PC-9 (cell line): ENCODE data around the gene MANF. TPM values are rescaled to one million over a fixed set of nuclear protein-coding genes. Genes with fewer than 3 reads are reported as not detected.

Experiments
- BruUV-seq: library from RNA; stranded (reverse); fragments of 400-500 nt; replicated peaks from 2 replicates; lab custom pipeline; 2021; lab: Mats Ljungman, UMichigan
- CTCF ChIA-PET: fragments of 300-600 bp; sonication (Branson Sonifier 250); formaldehyde crosslinking; loops from one replicate; lab custom pipeline; 2022; ENCODE audit warnings: antibody characterized with exemption; lab: Charles Lee
- POLR2A ChIA-PET: fragments of 300-600 bp; sonication (Branson Sonifier 250); formaldehyde crosslinking; loops from one replicate; lab custom pipeline; 2022; ENCODE audit warnings: antibody characterized with exemption; ENCODE audit not compliant: unreplicated experiment; lab: Charles Lee
- DNase-seq, 2 experiments: peaks; one replicate each; pipeline versions ENCODE4 v3.0.0 to v3.0.0-alpha.2; 2015 to 2022; ENCODE audit warnings: mixed read lengths in 1 of 2
- H2AFZ ChIP-seq: fragments of 200-600 bp; sonication (generic); 2 replicates; pipeline ENCODE4 v1.8.1; 2017; ENCODE audit warnings: antibody characterized with exemption
- H3F3A ChIP-seq: fragments of 200-600 bp; sonication (generic); 2 replicates; pipeline ENCODE4 v1.8.1; 2017; ENCODE audit warnings: antibody characterized with exemption, mild to moderate bottlenecking, low read depth; ENCODE audit not compliant: insufficient read depth
- H3K27ac ChIP-seq: fragments of 200-600 bp; sonication (generic); 2 replicates; pipeline ENCODE4 v1.6.1; 2016; ENCODE audit warnings: mixed run types
- H3K27me3 ChIP-seq: fragments of 200-600 bp; sonication (generic); 2 replicates; pipeline ENCODE4 v1.6.1; 2016; ENCODE audit warnings: low read depth, mixed run types; ENCODE audit not compliant: insufficient read depth
- H3K36me3 ChIP-seq: fragments of 200-600 bp; sonication (generic); 2 replicates; pipeline ENCODE4 v1.6.1; 2016; ENCODE audit warnings: low read depth, mixed run types
- H3K4me1 ChIP-seq: fragments of 200-600 bp; sonication (generic); replicated peaks from 2 replicates; pipeline ENCODE4 v1.6.1; 2016; ENCODE audit warnings: mixed run types; ENCODE audit not compliant: insufficient read depth
- H3K4me2 ChIP-seq: fragments of 200-600 bp; sonication (generic); 2 replicates; pipeline ENCODE4 v1.6.1; 2017; ENCODE audit warnings: mixed run types
- H3K4me3 ChIP-seq: fragments of 200-600 bp; sonication (generic); 2 replicates; pipeline ENCODE4 v1.6.1; 2016; ENCODE audit warnings: mixed run types
- H3K79me2 ChIP-seq: fragments of 200-600 bp; sonication (generic); 2 replicates; pipeline ENCODE4 v1.6.1; 2017; ENCODE audit warnings: low read depth, mixed run types
- H3K9me2 ChIP-seq: fragments of 200-600 bp; sonication (generic); 2 replicates; pipeline ENCODE4 v1.8.1; 2017; ENCODE audit warnings: mild to moderate bottlenecking; ENCODE audit not compliant: insufficient read depth
- H3K9me3 ChIP-seq: fragments of 200-600 bp; sonication (generic); 2 replicates; pipeline ENCODE4 v1.8.1; 2016; ENCODE audit warnings: low read depth; ENCODE audit not compliant: insufficient read depth
- H4K20me1 ChIP-seq: fragments of 200-600 bp; sonication (generic); 2 replicates; pipeline ENCODE4 v1.8.1; 2017; ENCODE audit not compliant: insufficient read depth
- EZH2 ChIP-seq: fragments of 200-600 bp; sonication (generic); IDR thresholded peaks from 2 replicates; pipeline ENCODE4 v1.8.0; 2017; ENCODE audit warnings: antibody characterized with exemption, low read depth
- intact Hi-C: fragments of 100-400 bp; cut with micrococcal nuclease; formaldehyde crosslinking; loops from one replicate; pipeline ENCODE4 v1.10.0; 2022; ENCODE audit not compliant: unreplicated experiment
- total RNA-seq: library from RNA; stranded (reverse); gene quantifications from 2 replicates; pipeline ENCODE4 v1.2.3, GENCODE V29; 2021
- TF ChIP-seq, protein P1 (sequence below): fragments of 200-600 bp; sonication (generic); conservative IDR thresholded peaks from 2 replicates; pipeline ENCODE4 v1.6.1; 2017; ENCODE audit warnings: mixed run types, antibody characterized with exemption, mild to moderate bottlenecking, moderate library complexity

The MANF gene
- total RNA-seq, 1 experiment from 2014 or later, result 79.1 TPM

DNA sequence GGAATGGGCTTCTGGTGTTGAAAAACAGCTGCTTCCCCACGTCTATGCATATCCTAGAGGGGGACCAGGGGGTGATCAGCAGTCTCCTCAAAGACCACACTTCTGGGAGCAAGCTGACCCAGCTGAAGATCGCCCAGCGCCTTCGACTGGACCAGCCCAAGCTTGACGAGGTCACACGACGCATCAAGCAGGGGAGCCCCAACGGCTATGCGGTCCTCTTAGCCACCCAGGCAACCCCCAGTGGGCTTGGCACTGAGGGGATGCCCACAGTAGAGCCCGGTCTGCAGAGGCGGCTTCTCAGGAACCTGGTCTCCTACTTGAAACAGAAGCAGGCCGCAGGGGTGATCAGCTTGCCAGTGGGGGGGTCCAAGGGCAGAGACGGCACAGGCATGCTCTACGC is 8.5 kb downstream of the MANF start:
- ChIA-PET POLR2A (no interaction called here), CTCF (no interaction called here)
- Histone ChIP-seq H3F3A (peaks cover 57% of the 10 kb centered on the region), H3K4me3 (no peak overlapping the region), H4K20me1 (peaks cover 23% of the 10 kb centered on the region), H2AFZ (no peak overlapping the region), H3K27me3 (no peaks in the 10 kb centered on the region), H3K9me2 (no peaks in the 10 kb centered on the region), H3K9me3 (no peaks in the 10 kb centered on the region), H3K4me1 (peaks cover 26% of the 10 kb centered on the region), H3K36me3 (peaks cover 33% of the 10 kb centered on the region), H3K4me2 (no peak overlapping the region), H3K27ac (no peak overlapping the region), H3K79me2 (peaks cover 41% of the 10 kb centered on the region)
- intact Hi-C loops, result no loop called here
- no peak for TF ChIP-seq EZH2
- TF ChIP-seq, protein P1, sequence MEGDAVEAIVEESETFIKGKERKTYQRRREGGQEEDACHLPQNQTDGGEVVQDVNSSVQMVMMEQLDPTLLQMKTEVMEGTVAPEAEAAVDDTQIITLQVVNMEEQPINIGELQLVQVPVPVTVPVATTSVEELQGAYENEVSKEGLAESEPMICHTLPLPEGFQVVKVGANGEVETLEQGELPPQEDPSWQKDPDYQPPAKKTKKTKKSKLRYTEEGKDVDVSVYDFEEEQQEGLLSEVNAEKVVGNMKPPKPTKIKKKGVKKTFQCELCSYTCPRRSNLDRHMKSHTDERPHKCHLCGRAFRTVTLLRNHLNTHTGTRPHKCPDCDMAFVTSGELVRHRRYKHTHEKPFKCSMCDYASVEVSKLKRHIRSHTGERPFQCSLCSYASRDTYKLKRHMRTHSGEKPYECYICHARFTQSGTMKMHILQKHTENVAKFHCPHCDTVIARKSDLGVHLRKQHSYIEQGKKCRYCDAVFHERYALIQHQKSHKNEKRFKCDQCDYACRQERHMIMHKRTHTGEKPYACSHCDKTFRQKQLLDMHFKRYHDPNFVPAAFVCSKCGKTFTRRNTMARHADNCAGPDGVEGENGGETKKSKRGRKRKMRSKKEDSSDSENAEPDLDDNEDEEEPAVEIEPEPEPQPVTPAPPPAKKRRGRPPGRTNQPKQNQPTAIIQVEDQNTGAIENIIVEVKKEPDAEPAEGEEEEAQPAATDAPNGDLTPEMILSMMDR, result no peak
- BruUV-seq, result TSS peak; percentile 12
- DNase-seq, result no peak

DNA sequence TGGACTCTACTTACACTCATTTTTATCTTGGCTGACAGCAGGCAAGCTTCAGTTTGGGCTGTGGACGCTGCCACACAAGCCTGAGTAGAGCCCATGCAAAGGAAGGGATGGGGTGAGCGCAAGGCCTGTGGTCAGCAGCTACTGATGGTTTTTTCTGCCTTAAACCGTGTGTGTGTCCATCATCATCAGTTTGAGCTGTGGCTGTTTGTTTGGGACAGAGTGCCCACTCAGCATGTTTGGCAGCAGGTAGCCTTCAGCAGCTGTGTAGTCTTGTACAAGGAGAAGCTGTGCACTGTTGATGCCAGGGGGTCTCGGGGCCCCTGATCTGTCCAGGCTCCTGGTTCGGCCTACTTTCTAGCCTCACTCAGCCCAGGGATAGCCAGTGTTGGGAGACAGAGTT is 9.4 kb downstream of the MANF start:
- peaks cover 40% of the 10 kb centered on the region for H3K79me2 ChIP-seq
- H3K4me2 ChIP-seq, result no peak overlapping the region
- ChIA-PET CTCF (no interaction called here), POLR2A (no interaction called here)
- H3K36me3 ChIP-seq, result peaks cover 26% of the 10 kb centered on the region
- H3K27ac ChIP-seq, result no peak overlapping the region
- TF ChIP-seq EZH2, result no peak
- TF ChIP-seq, protein P1, result no peak
- no peaks in the 10 kb centered on the region for H3K27me3 ChIP-seq
- H2AFZ ChIP-seq, result no peak overlapping the region
- H3K4me3 ChIP-seq, result no peak overlapping the region
- peaks cover 23% of the 10 kb centered on the region for H4K20me1 ChIP-seq
- peaks cover 17% of the 10 kb centered on the region for H3K4me1 ChIP-seq
- no peak for DNase-seq
- no peaks in the 10 kb centered on the region for H3K9me2 ChIP-seq
- H3K9me3 ChIP-seq, result no peaks in the 10 kb centered on the region
- intact Hi-C loops, result no loop called here
- BruUV-seq, result no TSS peak
- peaks cover 47% of the 10 kb centered on the region for H3F3A ChIP-seq

DNA sequence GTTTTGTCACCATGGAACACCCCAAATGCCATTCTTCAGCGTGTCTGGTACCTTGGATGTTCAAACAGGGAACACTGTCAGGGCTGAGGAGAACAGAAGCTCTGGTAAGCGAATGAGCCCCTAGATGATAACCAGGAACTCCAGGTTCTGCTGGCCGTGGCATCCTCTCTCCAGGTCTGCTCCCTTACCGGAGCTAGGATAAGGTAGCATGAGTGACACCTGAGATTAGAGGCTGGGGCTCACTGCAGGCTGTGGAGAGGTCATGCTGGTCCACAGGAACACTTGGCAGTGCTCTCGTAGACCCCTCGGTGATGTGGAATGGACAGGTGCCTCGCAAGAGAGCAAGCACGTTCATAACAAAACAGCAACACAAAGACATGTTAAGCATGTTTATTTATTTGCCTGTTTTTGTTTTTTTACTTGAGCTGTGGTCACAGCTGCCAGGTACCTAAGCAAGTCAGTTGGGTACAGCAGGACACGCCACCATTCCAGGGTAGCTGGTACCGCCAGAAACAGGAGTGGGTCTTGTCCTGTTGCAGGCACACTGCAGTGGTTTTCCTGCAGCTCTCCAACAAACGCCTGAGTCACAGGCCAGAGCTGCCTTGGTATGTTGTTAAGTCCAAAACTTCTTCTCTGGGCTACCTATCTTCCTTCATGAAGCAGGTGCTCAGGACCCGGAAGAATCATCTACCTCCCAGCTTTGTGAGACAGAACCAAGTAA is 10.6 kb downstream of the MANF start:
- Histone ChIP-seq H3K4me2 (no peak overlapping the region), H3K27me3 (no peaks in the 10 kb centered on the region), H3K79me2 (peaks cover 36% of the 10 kb centered on the region), H4K20me1 (peaks cover 23% of the 10 kb centered on the region), H3K36me3 (peaks cover 21% of the 10 kb centered on the region), H3K27ac (no peak overlapping the region), H2AFZ (no peak overlapping the region), H3F3A (peaks cover 36% of the 10 kb centered on the region), H3K4me1 (peaks cover 11% of the 10 kb centered on the region), H3K9me2 (no peaks in the 10 kb centered on the region), H3K9me3 (no peaks in the 10 kb centered on the region), H3K4me3 (no peak overlapping the region)
- DNase-seq, result no peak
- no TSS peak for BruUV-seq
- TF ChIP-seq, protein P1, result no peak
- no peak for TF ChIP-seq EZH2
- POLR2A ChIA-PET, result interaction anchor here (0.7 kb wide), 1 partner anchor 115 kb away, joined by 3 read pairs; no protein-coding TSS in a partner anchor
- intact Hi-C loops, result no loop called here
- CTCF ChIA-PET, result no interaction called here
